ENCODE measurements around the gene IKZF1. TPM values are rescaled to one million over a fixed set of nuclear protein-coding genes. Genes with fewer than 3 reads are reported as not detected.

IKZF1 gene
- total RNA-seq, 6 experiments from 2014 or later = not detected

GRCh38 chr7:50293509-50294179 lies 10.9 kb upstream of the IKZF1 start:
- TF ChIP-seq CTCF (IDR thresholded peaks at IDR 0.05) = no peak
- no peak overlapping the region for H3K4me3 Mint-ChIP-seq
- H3K27me3 Mint-ChIP-seq (ENCODE audit: insufficient read depth) = peaks cover 11% of the 10 kb centered on the region
- no peak for DNase-seq
- no peaks in the 10 kb centered on the region for H3K36me3 Mint-ChIP-seq (ENCODE audit: low read depth)
- no peaks in the 10 kb centered on the region for H3K4me1 Mint-ChIP-seq (ENCODE audit: low read depth)
- peaks cover 5% of the 10 kb centered on the region; the same call in 1 of the 2 replicates for H3K9me3 Mint-ChIP-seq
- H3K27ac Mint-ChIP-seq = no peak overlapping the region

- DNase-seq = no peak
- TF ChIP-seq CTCF (IDR thresholded peaks at IDR 0.05) = no peak
- Mint-ChIP-seq H3K27ac (no peak overlapping the region), H3K9me3 (peaks cover 5% of the 10 kb centered on the region; the same call in 1 of the 2 replicates), H3K27me3 (ENCODE audit: insufficient read depth) (peaks cover 11% of the 10 kb centered on the region), H3K4me3 (no peak overlapping the region), H3K4me1 (ENCODE audit: low read depth) (no peaks in the 10 kb centered on the region), H3K36me3 (ENCODE audit: low read depth) (no peaks in the 10 kb centered on the region)
Measured at GRCh38 chr7:50295133-50295532, 9.4 kb upstream of the IKZF1 start.

GRCh38 chr7:50296799-50297198 lies 7.7 kb upstream of the IKZF1 start:
- peaks cover 11% of the 10 kb centered on the region for H3K27me3 Mint-ChIP-seq (ENCODE audit: insufficient read depth)
- H3K27ac Mint-ChIP-seq = no peak overlapping the region
- no peaks in the 10 kb centered on the region for H3K4me1 Mint-ChIP-seq (ENCODE audit: low read depth)
- TF ChIP-seq CTCF (IDR thresholded peaks at IDR 0.05) = no peak
- no peak overlapping the region for H3K4me3 Mint-ChIP-seq
- H3K9me3 Mint-ChIP-seq = peaks cover 5% of the 10 kb centered on the region; the same call in 1 of the 2 replicates
- H3K36me3 Mint-ChIP-seq (ENCODE audit: low read depth) = no peaks in the 10 kb centered on the region
- no peak for DNase-seq

- no peaks in the 10 kb centered on the region for H3K36me3 Mint-ChIP-seq (ENCODE audit: low read depth)
- no peak overlapping the region for H3K27ac Mint-ChIP-seq
Measured at GRCh38 chr7:50298811-50299562, 5.5 kb upstream of the IKZF1 start.

GRCh38 chr7:50300336-50300735 lies 4.2 kb upstream of the IKZF1 start:
- H3K4me3 Mint-ChIP-seq = no peak overlapping the region
- no peak overlapping the region for H3K27ac Mint-ChIP-seq
- peaks cover 10% of the 10 kb centered on the region for H3K27me3 Mint-ChIP-seq (ENCODE audit: insufficient read depth)
- DNase-seq = no peak
- no peak for TF ChIP-seq CTCF (IDR thresholded peaks at IDR 0.05)
- H3K36me3 Mint-ChIP-seq (ENCODE audit: low read depth) = no peaks in the 10 kb centered on the region
- H3K4me1 Mint-ChIP-seq (ENCODE audit: low read depth) = no peaks in the 10 kb centered on the region
- no peaks in the 10 kb centered on the region; the same call in 1 of the 2 replicates for H3K9me3 Mint-ChIP-seq

More at GRCh38 chr7:50298811-50299562, 5.5 kb upstream of the IKZF1 start:
- DNase-seq = no peak
- peaks cover 3% of the 10 kb centered on the region; the same call in 1 of the 2 replicates for H3K9me3 Mint-ChIP-seq
- H3K4me1 Mint-ChIP-seq (ENCODE audit: low read depth) = no peaks in the 10 kb centered on the region
- no peak overlapping the region for H3K4me3 Mint-ChIP-seq
- no peak for TF ChIP-seq CTCF (IDR thresholded peaks at IDR 0.05)
- H3K27me3 Mint-ChIP-seq (ENCODE audit: insufficient read depth) = peaks cover 14% of the 10 kb centered on the region

Data from HFFc6 (cell line).